Trophoblast cell (in vitro differentiated cells and primary cell): ENCODE measurements around the gene CCDC126.

ENCODE experiments used
- DNase-seq, 2 donors: peaks; one replicate each; pipeline ENCODE4 v3.0.0-alpha.2; 2016
- H2AFZ ChIP-seq: 2 replicates; pipeline ENCODE4 v1.6.1; 2013; ENCODE audit warnings: low read length, moderate library complexity, mild to moderate bottlenecking; ENCODE audit not compliant: insufficient read depth, poor library complexity
- H2AK5ac ChIP-seq: 2 replicates; pipeline ENCODE4 v1.6.1; 2013; ENCODE audit warnings: mild to moderate bottlenecking, low read length
- H2BK120ac ChIP-seq: 2 replicates; pipeline ENCODE4 v1.6.1; 2013; ENCODE audit warnings: low read length, mild to moderate bottlenecking, moderate library complexity; ENCODE audit not compliant: insufficient read depth, poor library complexity
- H2BK12ac ChIP-seq: 2 replicates; pipeline ENCODE4 v1.6.1; 2013; ENCODE audit warnings: mild to moderate bottlenecking, low read length, moderate library complexity
- H2BK5ac ChIP-seq: 2 replicates; pipeline ENCODE4 v1.6.1; 2013; ENCODE audit warnings: low read length, low read depth, moderate library complexity, mild to moderate bottlenecking; ENCODE audit not compliant: poor library complexity
- H3K14ac ChIP-seq: 2 replicates; pipeline ENCODE4 v1.6.1; 2013; ENCODE audit warnings: mild to moderate bottlenecking, low read length
- H3K18ac ChIP-seq: 2 replicates; pipeline ENCODE4 v1.6.1; 2013; ENCODE audit warnings: mild to moderate bottlenecking, low read length
- H3K23ac ChIP-seq: 2 replicates; pipeline ENCODE4 v1.6.1; 2013; ENCODE audit warnings: low read length
- H3K27ac ChIP-seq: 2 replicates; pipeline ENCODE4 v1.5.1; 2013; ENCODE audit warnings: low read depth, mild to moderate bottlenecking, inconsistent platforms, low read length, moderate library complexity
- H3K27me3 ChIP-seq: 2 replicates; pipeline ENCODE4 v1.6.1; 2013; ENCODE audit warnings: inconsistent platforms, mild to moderate bottlenecking, low read length, moderate library complexity; ENCODE audit not compliant: insufficient read depth
- H3K36me3 ChIP-seq, 2 experiments: 1 replicate in 1 of 2; 2 replicates in 1 of 2; pipeline ENCODE4 v1.6.1; 2013; ENCODE audit warnings: low read length in 2 of 2, mild to moderate bottlenecking in 2 of 2, moderate library complexity in 1 of 2; ENCODE audit not compliant: insufficient read depth in 2 of 2, control insufficient read depth in 1 of 2
- H3K4ac ChIP-seq: 2 replicates; pipeline ENCODE4 v1.6.1; 2013; ENCODE audit warnings: low read depth, mild to moderate bottlenecking, low read length, moderate library complexity
- H3K4me1 ChIP-seq, 2 experiments: 1 replicate in 1 of 2; 2 replicates in 1 of 2; pipeline ENCODE4 v1.6.1; 2013; ENCODE audit warnings: low read length in 2 of 2, mild to moderate bottlenecking in 2 of 2, moderate library complexity in 1 of 2; ENCODE audit not compliant: insufficient read depth in 2 of 2, control insufficient read depth in 1 of 2
- H3K4me2 ChIP-seq: 2 replicates; pipeline ENCODE4 v1.6.1; 2013; ENCODE audit warnings: inconsistent platforms, mild to moderate bottlenecking, low read length, moderate library complexity
- H3K4me3 ChIP-seq: 2 replicates; pipeline ENCODE4 v1.5.1; 2013; ENCODE audit warnings: mild to moderate bottlenecking, low read depth, low read length, inconsistent platforms
- H3K79me1 ChIP-seq: one replicate; pipeline ENCODE4 v1.6.1; 2013; ENCODE audit warnings: low read length
- H3K79me2 ChIP-seq: 2 replicates; pipeline ENCODE4 v1.6.1; 2013; ENCODE audit warnings: low read length, mild to moderate bottlenecking; ENCODE audit not compliant: control insufficient read depth, insufficient read depth, poor library complexity
- H3K9ac ChIP-seq: 2 replicates; pipeline ENCODE4 v1.6.1; 2013; ENCODE audit warnings: mild to moderate bottlenecking, low read length
- H3K9me3 ChIP-seq: 2 replicates; pipeline ENCODE4 v1.6.1; 2013; ENCODE audit warnings: low read depth, mild to moderate bottlenecking, control low read depth, inconsistent platforms, low read length; ENCODE audit not compliant: insufficient read depth
- H4K12ac ChIP-seq: 2 replicates; pipeline ENCODE4 v1.6.1; 2013; ENCODE audit warnings: low read depth, mild to moderate bottlenecking, low read length, moderate library complexity
- H4K8ac ChIP-seq: 2 replicates; pipeline ENCODE4 v1.6.1; 2013; ENCODE audit warnings: low read depth, mild to moderate bottlenecking, low read length, moderate library complexity
- H4K91ac ChIP-seq: one replicate; pipeline ENCODE4 v1.6.1; 2013; ENCODE audit warnings: low read depth, mild to moderate bottlenecking, low read length, moderate library complexity
- WGBS: extraction: QIAGEN DNeasy Blood & Tissue Kit; methylation state at CpG from one replicate; pipeline ENCODE4 v1.1.7; 2013; ENCODE audit warnings: missing lambda C conversion rate; ENCODE audit not compliant: insufficient read length, insufficient coverage; ENCODE audit errors: extremely low coverage; 5-methylcytosine and 5-hydroxymethylcytosine counted together

CCDC126 gene

GRCh38 chr7:23645822-23646221, 48.6 kb downstream of the CCDC126 start:
- Histone ChIP-seq H3K4me2 (no peak overlapping the region), H3K4me1 (peaks cover 0 to 2% of the 10 kb centered on the region in 2 experiments), H2AK5ac (no peak overlapping the region), H3K14ac (no peak overlapping the region), H2BK120ac (no peak overlapping the region), H4K8ac (no peak overlapping the region), H3K27me3 (no peaks in the 10 kb centered on the region), H3K27ac (no peak overlapping the region), H3K23ac (no peak overlapping the region), H2BK12ac (no peak overlapping the region), H3K79me2 (no peaks in the 10 kb centered on the region), H4K12ac (no peak overlapping the region), H3K36me3 (no peaks in the 10 kb centered on the region), H3K79me1 (no peaks in the 10 kb centered on the region), H3K18ac (no peak overlapping the region), H3K9ac (no peak overlapping the region), H2BK5ac (no peak overlapping the region), H3K4ac (no peak overlapping the region), H2AFZ (no peak overlapping the region), H3K4me3 (no peak overlapping the region), H4K91ac (no peak overlapping the region), H3K9me3 (no peaks in the 10 kb centered on the region)
- DNase-seq: no peak
- no CpG with 5 or more reads among the region's 1 CpG for WGBS

GRCh38 chr7:23653942-23654341, 56.8 kb downstream of the CCDC126 start:
- H2AFZ ChIP-seq: no peak overlapping the region
- no peak overlapping the region for H3K14ac ChIP-seq
- H4K91ac ChIP-seq: no peak overlapping the region
- H3K9ac ChIP-seq: no peak overlapping the region
- H4K12ac ChIP-seq: no peak overlapping the region
- no peak overlapping the region for H2AK5ac ChIP-seq
- H3K4me1 ChIP-seq: no peaks in the 10 kb centered on the region
- H2BK5ac ChIP-seq: no peak overlapping the region
- peaks cover 22% of the 10 kb centered on the region for H3K9me3 ChIP-seq
- no peak overlapping the region for H3K4me2 ChIP-seq
- no peaks in the 10 kb centered on the region for H3K79me1 ChIP-seq
- H3K18ac ChIP-seq: no peak overlapping the region
- no CpG with 5 or more reads among the region's 5 CpGs for WGBS
- no peak overlapping the region for H2BK120ac ChIP-seq
- no peak overlapping the region for H3K4ac ChIP-seq
- H3K36me3 ChIP-seq: peaks cover 0 to 2% of the 10 kb centered on the region in 2 experiments
- no peak overlapping the region for H3K4me3 ChIP-seq
- no peak overlapping the region for H4K8ac ChIP-seq
- no peak overlapping the region for H3K23ac ChIP-seq
- no peaks in the 10 kb centered on the region for H3K79me2 ChIP-seq
- no peak overlapping the region for H3K27ac ChIP-seq
- no peaks in the 10 kb centered on the region for H3K27me3 ChIP-seq
- no peak overlapping the region for H2BK12ac ChIP-seq
- DNase-seq: no peak

GRCh38 chr7:23654508-23654907, 57.3 kb downstream of the CCDC126 start:
- H2AK5ac ChIP-seq: no peak overlapping the region
- H3K14ac ChIP-seq: no peak overlapping the region
- peak; percentile 32 to 74 for DNase-seq
- H3K9ac ChIP-seq: no peak overlapping the region
- H3K27ac ChIP-seq: no peak overlapping the region
- H2BK12ac ChIP-seq: no peak overlapping the region
- H3K9me3 ChIP-seq: peaks cover 22% of the 10 kb centered on the region
- no peak overlapping the region for H4K91ac ChIP-seq
- no peak overlapping the region for H3K18ac ChIP-seq
- H3K4me2 ChIP-seq: no peak overlapping the region
- H3K4me3 ChIP-seq: no peak overlapping the region
- H3K23ac ChIP-seq: no peak overlapping the region
- no peaks in the 10 kb centered on the region for H3K27me3 ChIP-seq
- WGBS: no CpG with 5 or more reads among the region's 1 CpG
- H3K79me2 ChIP-seq: no peaks in the 10 kb centered on the region
- H3K36me3 ChIP-seq: peaks cover 0 to 2% of the 10 kb centered on the region in 2 experiments
- H4K8ac ChIP-seq: no peak overlapping the region
- no peaks in the 10 kb centered on the region for H3K4me1 ChIP-seq
- no peak overlapping the region for H4K12ac ChIP-seq
- H2BK120ac ChIP-seq: no peak overlapping the region
- no peak overlapping the region for H2BK5ac ChIP-seq
- H3K4ac ChIP-seq: no peak overlapping the region
- H3K79me1 ChIP-seq: no peaks in the 10 kb centered on the region
- no peak overlapping the region for H2AFZ ChIP-seq

GRCh38 chr7:23655433-23655832, 58.3 kb downstream of the CCDC126 start:
- no peak overlapping the region for H3K23ac ChIP-seq
- H3K79me2 ChIP-seq: no peaks in the 10 kb centered on the region
- H2BK5ac ChIP-seq: no peak overlapping the region
- peaks cover 22% of the 10 kb centered on the region for H3K9me3 ChIP-seq
- H3K18ac ChIP-seq: no peak overlapping the region
- H3K27me3 ChIP-seq: no peaks in the 10 kb centered on the region
- H3K9ac ChIP-seq: no peak overlapping the region
- H3K4me3 ChIP-seq: no peak overlapping the region
- H3K4me2 ChIP-seq: no peak overlapping the region
- no peak overlapping the region for H2AFZ ChIP-seq
- no peak overlapping the region for H3K4ac ChIP-seq
- H2BK120ac ChIP-seq: no peak overlapping the region
- H2AK5ac ChIP-seq: no peak overlapping the region
- no peak overlapping the region for H3K14ac ChIP-seq
- no peak overlapping the region for H3K27ac ChIP-seq
- H2BK12ac ChIP-seq: no peak overlapping the region
- no CpG with 5 or more reads among the region's 22 CpGs for WGBS
- no peak overlapping the region for H4K8ac ChIP-seq
- no peaks in the 10 kb centered on the region for H3K4me1 ChIP-seq
- H4K91ac ChIP-seq: no peak overlapping the region
- no peak for DNase-seq
- no peak overlapping the region for H4K12ac ChIP-seq
- H3K79me1 ChIP-seq: no peaks in the 10 kb centered on the region
- peaks cover 0 to 2% of the 10 kb centered on the region in 2 experiments for H3K36me3 ChIP-seq
